Germinal center (tissue), 1 donor: ENCODE results near the gene NADSYN1.

Experiments
- DNase-seq: peaks from one replicate; pipeline ENCODE4 v3.0.0; 2012; ENCODE audit warnings: mixed read lengths, low spot score

Gene NADSYN1

GRCh38 chr11:71433648-71434450, 19.2 kb upstream of the NADSYN1 start:
- no peak for DNase-seq

- no peak for DNase-seq
These were observed 18.4 kb upstream of the NADSYN1 start for GRCh38 chr11:71434576-71435130.

- DNase-seq = no peak
These were observed 17.6 kb upstream of the NADSYN1 start for GRCh38 chr11:71435278-71435951.

- DNase-seq = no peak
These were observed 16.1 kb upstream of the NADSYN1 start for GRCh38 chr11:71436861-71437260.

GRCh38 chr11:71437399-71437798, 15.6 kb upstream of the NADSYN1 start:
- DNase-seq = no peak

- no peak for DNase-seq
These were observed 15.1 kb upstream of the NADSYN1 start for GRCh38 chr11:71437879-71438278.

GRCh38 chr11:71438650-71439049, 14.4 kb upstream of the NADSYN1 start:
- no peak for DNase-seq

- no peak for DNase-seq
These were observed 12.8 kb upstream of the NADSYN1 start for GRCh38 chr11:71440021-71440755.

GRCh38 chr11:71441251-71441650, 11.8 kb upstream of the NADSYN1 start:
- no peak for DNase-seq

GRCh38 chr11:71442123-71442522, 10.9 kb upstream of the NADSYN1 start:
- no peak for DNase-seq

GRCh38 chr11:71442880-71443279, 10.1 kb upstream of the NADSYN1 start:
- no peak for DNase-seq

GRCh38 chr11:71443736-71444445, 9.1 kb upstream of the NADSYN1 start:
- no peak for DNase-seq

- DNase-seq = no peak
These were observed 8.2 kb upstream of the NADSYN1 start for GRCh38 chr11:71444811-71445210.

GRCh38 chr11:71446150-71446549, 6.9 kb upstream of the NADSYN1 start:
- no peak for DNase-seq

- no peak for DNase-seq
These were observed 5.9 kb upstream of the NADSYN1 start for GRCh38 chr11:71446942-71447688.

GRCh38 chr11:71447791-71448256, 5.2 kb upstream of the NADSYN1 start:
- DNase-seq = peak; percentile 48

- peak; percentile 98 for DNase-seq
These were observed 4.5 kb upstream of the NADSYN1 start, which contains the start of gene DHCR7 for GRCh38 chr11:71448257-71449171. Gene DHCR7 (minus strand): TSS chr11:71448393. CDS start chr11:71444952, 3,441 bp downstream.

GRCh38 chr11:71449596-71449995, 3.4 kb upstream of the NADSYN1 start:
- no peak for DNase-seq

GRCh38 chr11:71450507-71450906, 2.5 kb upstream of the NADSYN1 start:
- DNase-seq = no peak

GRCh38 chr11:71450939-71451338, 2.1 kb upstream of the NADSYN1 start:
- no peak for DNase-seq
